ENCODE data around the gene CMSS1.

GRCh38 chr3:100150473-100150872 is 332.8 kb downstream of the CMSS1 start:
- TF ChIP-seq CTCF (IDR thresholded peaks at IDR 0.05) (no peak), POLR2A (IDR thresholded peaks at IDR 0.05; ENCODE audit: low read depth) (no peak), POLR2AphosphoS5 (IDR thresholded peaks at IDR 0.05) (no peak), EP300 (IDR thresholded peaks at IDR 0.05) (no peak)

Data from esophagus muscularis mucosa (tissue), 4 donors.